PFSK-1 (cell line): Measurements from ENCODE around the gene SLC22A17.

Experiments
- FOXP2 ChIP-seq: optimal IDR thresholded peaks from 2 replicates; pipeline ENCODE3; 2011; ENCODE audit warnings: borderline replicate concordance, control low read depth, inconsistent platforms; ENCODE audit not compliant: insufficient read depth; ENCODE audit errors: extremely low read length, extremely low read depth
- POLR2AphosphoS5 ChIP-seq: IDR thresholded peaks from 2 replicates; pipeline ENCODE4 v1.6.1; 2012; ENCODE audit warnings: low read depth, mild to moderate bottlenecking, control low read depth, low read length, moderate library complexity
- REST ChIP-seq, 2 experiments: IDR thresholded peaks; 2 replicates each; pipeline versions ENCODE4 v1.6.1 to v1.8.0; 2011 to 2012; ENCODE audit warnings: low read depth in 2 of 2, low read length in 2 of 2, control low read depth in 1 of 2, inconsistent platforms in 1 of 2, mild to moderate bottlenecking in 1 of 2, moderate library complexity in 1 of 2; ENCODE audit not compliant: insufficient read depth in 1 of 2
- SIN3A ChIP-seq: IDR thresholded peaks from 2 replicates; pipeline ENCODE4 v1.6.1; 2012; ENCODE audit warnings: mild to moderate bottlenecking, low read length, moderate library complexity, borderline replicate concordance; ENCODE audit not compliant: insufficient read depth
- TAF1 ChIP-seq: IDR thresholded peaks from 2 replicates; pipeline ENCODE4 v1.6.1; 2012; ENCODE audit warnings: low read length, control low read depth, borderline replicate concordance; ENCODE audit not compliant: insufficient read depth

The SLC22A17 gene

GRCh38 chr14:23379366-23380196 lies 26.9 kb upstream of the SLC22A17 start:
- TF ChIP-seq REST (IDR thresholded peaks at IDR 0.05; ENCODE audit: insufficient read depth in 1 of 2, low read depth in 2 of 2, low read length in 2 of 2) (no peak), FOXP2 (no peak), TAF1 (no peak), POLR2AphosphoS5 (no peak), SIN3A (no peak)

DNA sequence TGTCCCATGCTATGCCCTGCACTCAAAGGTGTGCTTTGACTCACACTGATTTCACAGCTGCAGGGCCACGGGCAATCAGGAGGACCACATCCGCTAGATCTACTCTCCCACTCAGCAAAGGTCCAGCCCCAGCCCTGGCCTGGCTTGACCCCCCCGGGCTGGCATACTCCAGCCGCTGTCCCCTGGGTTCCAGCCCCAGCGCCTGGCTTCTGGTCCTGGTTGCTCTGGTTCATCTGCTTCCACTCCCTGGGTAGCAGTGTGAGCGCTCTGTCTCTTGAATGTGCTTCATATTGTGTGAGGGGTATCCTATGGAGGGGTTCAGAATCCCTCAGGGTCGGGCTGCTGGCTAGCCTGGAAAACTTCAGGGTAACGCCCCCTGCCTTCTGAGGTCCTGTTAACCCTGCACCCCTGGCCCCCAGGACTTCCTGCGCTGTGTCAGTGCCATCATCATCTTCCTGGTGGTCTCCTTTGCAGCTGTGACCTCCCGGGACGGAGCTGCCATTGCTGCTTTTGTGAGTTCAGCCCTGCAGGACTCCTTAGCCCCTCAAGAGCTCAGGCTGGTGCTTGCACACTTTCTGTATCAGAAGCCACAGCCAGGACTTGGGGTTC lies 26.0 kb upstream of the SLC22A17 start:
- TF ChIP-seq REST (IDR thresholded peaks at IDR 0.05; ENCODE audit: insufficient read depth in 1 of 2, low read depth in 2 of 2, low read length in 2 of 2) (no peak), FOXP2 (no peak), SIN3A (no peak), TAF1 (no peak), POLR2AphosphoS5 (no peak)

GRCh38 chr14:23377573-23378563 lies 25.2 kb upstream of the SLC22A17 start:
- TF ChIP-seq TAF1 (no peak), FOXP2 (no peak), SIN3A (no peak), POLR2AphosphoS5 (no peak), REST (IDR thresholded peaks at IDR 0.05; ENCODE audit: insufficient read depth in 1 of 2, low read depth in 2 of 2, low read length in 2 of 2) (no peak)

GRCh38 chr14:23377198-23377550 lies 24.5 kb upstream of the SLC22A17 start:
- TF ChIP-seq POLR2AphosphoS5 (no peak), FOXP2 (no peak), TAF1 (no peak), REST (IDR thresholded peaks at IDR 0.05; ENCODE audit: insufficient read depth in 1 of 2, low read depth in 2 of 2, low read length in 2 of 2) (no peak), SIN3A (no peak)
